UCSD-AML1 (cell line): ENCODE measurements around the gene SLC17A8.

Source experiments
- DNase-seq: peaks from one replicate; lab custom pipeline; 2025; ENCODE audit not compliant: unreplicated experiment; lab: John Stamatoyannopoulos, UW

SLC17A8 gene

DNA sequence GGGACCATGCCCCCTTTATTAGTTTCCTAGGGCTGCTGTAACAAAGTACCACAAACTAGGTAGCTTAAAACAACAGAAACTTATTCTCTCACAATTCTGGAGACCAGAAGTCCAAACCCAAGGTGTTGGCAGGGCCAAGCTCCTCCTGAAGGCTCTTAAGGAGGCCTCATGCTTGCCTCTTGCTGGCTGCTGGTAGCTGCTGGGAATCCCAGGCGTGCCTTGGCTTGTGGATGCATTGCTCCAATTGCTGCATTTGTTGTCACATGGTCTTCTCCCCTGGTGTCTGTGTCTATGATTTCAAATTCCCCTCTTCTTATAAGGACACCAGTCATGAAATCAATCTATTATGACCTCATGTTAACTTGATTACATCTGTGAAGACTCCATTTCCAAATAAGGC is 11.2 kb downstream of the SLC17A8 start:
- DNase-seq, result no peak

DNA sequence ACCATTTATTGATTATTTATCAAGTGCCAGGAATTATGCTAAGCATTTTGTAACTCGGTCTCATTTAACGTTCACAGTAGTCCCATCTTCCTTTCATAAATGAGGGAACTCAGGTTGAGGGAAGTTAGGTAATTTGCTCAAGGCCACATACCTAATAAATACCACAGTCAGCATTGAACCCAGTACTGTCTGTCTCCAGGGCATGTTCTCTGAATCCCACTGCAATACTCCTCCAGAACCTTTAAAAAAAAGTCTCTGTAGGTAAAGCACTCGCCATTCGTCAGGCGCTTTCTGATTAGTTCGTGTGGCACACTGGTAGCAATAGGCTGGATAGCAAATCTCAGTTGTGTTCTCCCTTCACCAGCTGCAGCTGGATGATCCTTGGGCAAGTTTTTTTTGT is 14.3 kb downstream of the SLC17A8 start:
- DNase-seq, result no peak

DNA sequence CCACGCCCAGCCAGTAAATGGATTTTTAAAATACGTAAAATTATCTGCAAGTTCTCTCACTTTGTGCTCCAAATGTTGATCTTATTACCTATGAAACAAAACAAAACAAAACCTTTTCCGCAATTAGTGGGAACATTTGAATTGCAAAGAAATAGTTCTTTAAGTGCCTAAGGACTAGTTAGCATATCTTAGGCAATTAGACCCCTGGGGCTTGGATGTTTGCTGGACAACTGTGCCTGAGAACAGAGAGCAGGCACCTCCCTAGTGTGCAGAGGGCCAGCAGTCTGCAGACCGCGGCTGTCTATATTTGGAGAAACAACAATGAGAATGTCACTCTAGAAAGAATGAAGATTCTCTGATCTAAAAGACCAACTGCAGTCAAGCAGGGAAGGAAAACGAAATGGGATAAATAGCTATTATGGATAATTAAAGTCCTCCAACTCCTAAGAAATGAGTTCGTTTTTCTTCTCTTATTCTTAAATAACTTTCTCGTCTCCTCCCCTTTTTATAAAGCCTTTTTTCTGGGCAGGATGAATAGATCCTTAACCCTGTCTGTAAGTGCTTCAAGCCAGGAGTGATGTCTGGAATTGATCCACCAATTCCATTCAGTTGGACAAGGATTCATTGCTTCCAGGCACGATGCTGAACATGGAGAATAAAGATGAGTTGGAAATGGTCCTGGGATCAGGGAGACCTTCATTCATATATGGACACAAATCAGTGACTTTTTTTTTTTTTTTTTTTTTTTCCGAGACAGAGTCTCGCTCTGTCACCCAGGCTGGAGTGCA is 16.2 kb downstream of the SLC17A8 start:
- DNase-seq, result no peak

DNA sequence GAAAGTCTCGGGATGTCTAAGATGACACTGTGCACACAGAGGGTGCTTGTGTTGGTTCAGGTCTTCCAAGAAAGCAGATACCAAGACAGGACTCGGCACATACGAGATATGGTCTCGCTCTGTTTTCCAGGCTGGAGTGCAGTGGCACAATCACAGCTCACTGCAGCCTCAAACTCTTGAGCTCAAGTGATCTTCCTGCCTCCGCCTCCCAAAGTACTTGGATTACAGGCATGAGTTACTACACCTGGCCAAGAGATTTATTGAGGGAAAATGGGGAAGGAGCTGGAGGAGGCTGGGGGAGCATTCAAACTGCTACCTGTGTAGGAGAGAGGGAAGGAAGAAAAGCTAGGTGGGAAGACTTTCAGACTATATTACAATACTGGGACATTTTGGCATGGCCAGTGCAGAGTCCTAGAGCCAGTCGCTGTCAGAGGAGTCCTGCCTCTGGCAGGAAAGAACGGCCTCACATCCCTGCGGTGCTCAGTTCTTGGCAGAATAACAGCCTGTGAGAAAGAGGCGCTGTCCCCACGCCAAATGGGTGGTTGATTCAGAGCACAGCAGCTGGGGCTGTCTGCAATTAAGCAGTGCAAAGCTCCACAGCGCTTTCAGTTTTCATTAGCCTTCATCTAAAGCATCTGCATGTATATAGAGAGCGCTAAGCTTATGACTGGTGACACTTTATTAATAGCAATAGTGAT is 18.3 kb downstream of the SLC17A8 start:
- no peak for DNase-seq

DNA sequence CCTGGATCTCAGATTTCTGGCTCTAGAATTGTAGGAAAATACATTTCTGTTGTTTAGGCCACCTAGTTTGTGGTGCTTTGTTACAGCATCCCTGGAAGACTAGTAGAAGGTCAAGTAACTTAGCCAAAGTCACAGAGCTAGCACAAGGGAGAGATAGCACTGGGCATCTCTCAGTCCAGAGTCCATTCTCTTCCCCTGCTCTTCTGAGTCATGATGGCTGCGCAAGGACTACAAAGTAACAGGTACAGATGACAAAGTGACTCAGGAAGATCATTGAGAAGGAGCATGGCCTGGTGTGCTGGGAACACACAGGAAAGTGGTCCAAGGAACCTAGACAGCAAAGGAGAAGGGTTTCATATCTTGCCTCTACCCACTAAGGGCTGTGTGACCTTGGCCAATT is 19.3 kb downstream of the SLC17A8 start:
- DNase-seq, result no peak

DNA sequence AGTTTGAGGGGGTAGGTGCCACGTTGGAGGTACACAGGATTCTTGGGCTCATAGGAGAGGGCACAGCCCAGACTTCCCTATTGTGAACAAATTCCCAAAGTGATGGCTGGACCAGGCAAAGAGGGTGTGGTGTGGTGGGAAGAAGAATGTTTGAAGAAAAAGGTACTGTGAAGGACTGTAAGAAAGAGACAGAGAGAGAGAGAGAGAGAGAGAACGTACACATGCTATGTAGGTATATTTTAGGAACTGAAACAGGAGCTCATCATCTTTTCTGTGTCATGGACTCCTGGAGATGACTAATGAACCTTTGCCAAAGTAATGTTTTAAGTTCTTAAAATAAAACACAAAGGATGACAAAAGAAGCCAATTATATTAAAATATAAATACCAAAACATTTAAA is 24.5 kb downstream of the SLC17A8 start:
- no peak for DNase-seq

DNA sequence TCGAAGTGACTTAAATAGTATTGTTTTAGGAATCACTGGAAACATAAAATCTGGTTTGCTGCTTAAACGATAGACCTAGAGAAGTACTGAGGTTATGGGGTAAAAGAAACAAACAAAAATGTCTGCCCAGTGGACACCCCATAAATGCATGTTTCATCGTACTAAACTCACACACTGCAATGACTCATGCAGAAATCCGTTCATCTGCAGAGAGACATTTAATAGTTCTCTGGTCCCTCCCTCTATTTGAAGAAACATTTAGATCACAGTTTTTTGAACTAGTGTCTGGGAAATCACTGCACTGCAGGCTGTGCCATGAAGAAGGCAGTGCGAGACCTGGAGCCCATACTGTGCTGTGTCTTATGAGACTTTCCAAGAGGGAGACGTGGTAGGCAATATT is 25.5 kb downstream of the SLC17A8 start:
- no peak for DNase-seq

DNA sequence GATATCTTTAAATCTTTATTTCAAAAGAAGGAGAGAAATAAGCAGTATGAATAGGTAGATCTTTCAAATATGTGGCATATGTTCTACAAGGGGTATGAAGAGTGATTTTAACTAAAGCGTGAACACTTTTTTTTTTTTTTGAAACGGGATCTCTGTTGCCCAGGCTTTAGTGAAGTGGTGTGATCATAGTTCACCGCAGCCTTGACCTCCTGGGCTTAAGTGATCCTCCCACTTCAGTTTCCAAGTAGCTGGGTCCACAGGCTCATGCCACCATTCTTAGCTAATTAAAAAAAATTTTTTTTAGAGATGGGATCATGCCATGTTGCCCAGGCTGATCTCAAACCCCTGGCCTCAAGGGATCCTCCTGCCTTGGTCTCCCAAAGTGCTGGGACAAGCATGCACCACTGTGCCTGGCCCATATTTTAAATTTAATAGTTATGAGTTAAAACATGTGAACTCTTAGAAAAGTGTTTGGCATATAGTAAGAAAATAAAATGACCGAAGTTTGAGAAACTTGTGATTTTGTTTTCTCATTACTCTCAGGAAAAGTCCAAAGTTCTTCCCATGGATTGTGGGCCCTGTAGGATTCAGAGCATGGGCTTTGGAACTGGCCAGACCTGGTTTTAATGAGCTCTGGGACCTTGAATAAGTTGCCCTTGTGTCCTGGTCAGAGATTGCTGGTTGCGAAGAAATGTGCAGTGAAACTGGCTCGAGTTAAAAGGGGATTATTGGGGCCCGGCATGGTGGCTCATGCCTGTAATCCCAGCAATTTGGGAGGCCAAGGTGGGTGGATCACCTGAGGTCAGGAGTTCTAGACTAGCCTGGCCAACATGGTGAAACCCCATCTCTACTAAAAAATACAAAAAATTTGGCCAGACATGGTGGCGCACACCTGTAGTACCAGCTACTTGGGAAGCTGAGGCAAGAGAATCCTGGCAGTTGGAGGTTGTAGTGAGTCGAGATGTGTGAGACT is 27.0 kb downstream of the SLC17A8 start:
- DNase-seq, result no peak

DNA sequence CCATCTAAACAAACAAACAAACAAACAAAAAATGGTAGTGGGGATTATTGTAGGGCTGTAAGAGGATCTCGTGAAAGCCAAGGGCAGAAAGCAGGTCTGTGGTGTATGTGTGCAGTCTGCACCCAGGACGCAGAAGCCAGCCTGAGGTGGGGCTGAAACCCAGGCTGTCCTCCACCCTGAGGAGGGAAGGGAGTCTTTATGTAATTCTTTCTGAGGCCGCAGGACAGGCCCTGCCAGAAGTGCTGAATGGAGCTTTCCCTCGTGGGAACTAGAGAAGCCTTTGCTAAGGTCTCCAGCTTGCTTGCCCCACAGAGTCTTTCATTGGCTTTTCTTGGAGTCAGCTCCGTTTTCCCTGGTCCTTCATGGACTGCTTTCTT is 27.7 kb downstream of the SLC17A8 start:
- no peak for DNase-seq

DNA sequence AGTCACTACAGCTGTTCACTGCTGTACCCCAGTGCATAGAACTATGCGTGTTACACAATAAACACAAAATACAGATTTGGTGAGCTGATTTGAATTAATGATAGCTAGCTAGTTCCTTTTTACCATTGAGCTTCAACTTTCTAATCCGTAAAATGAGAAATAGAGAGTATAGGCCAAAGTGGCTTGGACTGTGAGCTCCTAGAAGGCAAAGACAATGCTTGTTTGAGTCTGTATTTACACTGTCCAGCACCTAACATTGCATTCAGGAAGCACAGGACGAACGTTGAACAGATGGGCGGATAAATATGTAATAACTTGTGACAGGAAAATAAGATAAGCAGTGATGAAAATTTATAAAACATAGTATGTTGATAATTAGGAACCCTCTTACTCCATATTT is 31.5 kb downstream of the SLC17A8 start:
- no peak for DNase-seq

DNA sequence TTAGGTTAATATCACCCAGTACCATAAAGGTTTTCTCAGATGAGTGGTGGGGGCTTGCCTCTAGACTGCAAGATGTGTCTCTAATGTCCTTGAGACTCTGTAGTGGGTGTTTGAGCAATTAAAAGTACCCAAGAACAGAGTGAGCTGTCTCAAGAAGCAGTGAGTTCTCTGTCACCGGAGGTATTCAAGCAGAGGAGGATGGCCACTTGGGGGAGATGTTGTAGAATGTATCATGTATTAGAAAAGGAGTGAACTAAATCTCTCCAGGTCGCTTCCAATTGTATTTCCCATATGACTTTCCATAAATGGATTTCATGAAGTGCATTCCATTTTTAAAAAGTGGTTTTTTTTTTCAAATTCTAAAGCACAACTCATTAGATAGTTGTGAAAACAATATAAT is 35.0 kb downstream of the SLC17A8 start:
- no peak for DNase-seq

DNA sequence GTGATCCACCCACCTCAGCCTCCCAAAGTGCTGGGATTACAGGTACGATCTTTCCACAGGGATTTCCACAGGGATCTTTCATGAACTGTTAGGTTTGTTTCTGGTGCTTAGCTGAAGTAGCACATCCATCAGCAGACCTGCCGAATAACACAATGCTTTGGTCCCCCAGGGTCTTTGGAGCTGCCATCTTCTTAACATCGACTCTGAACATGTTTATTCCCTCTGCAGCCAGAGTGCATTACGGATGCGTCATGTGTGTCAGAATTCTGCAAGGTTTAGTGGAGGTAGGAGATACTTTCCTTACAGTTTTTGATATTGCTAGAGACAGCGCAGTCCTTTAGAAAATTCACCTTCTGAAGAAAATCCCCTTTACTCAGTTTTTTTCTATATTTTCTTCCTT is 36.3 kb downstream of the SLC17A8 start:
- DNase-seq, result no peak

DNA sequence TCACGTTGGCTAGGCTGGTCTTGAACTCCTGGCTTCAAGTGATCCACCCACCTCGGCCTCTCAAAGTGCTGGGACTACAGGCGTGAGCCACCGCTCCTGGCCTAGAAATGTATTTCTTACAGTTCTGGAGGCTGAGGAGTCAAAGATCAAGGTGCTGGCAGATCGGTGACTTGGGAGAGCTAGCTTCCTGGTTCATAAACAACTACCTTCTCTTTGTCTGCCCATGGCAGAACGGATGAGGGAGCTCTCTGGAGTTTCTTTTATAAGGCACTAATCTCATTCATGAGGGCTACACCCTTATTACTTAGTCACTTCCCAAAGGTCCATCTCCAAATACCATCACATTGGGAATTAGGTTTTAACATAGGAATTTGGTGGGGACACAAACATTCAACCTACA is 38.9 kb downstream of the SLC17A8 start:
- DNase-seq, result no peak

DNA sequence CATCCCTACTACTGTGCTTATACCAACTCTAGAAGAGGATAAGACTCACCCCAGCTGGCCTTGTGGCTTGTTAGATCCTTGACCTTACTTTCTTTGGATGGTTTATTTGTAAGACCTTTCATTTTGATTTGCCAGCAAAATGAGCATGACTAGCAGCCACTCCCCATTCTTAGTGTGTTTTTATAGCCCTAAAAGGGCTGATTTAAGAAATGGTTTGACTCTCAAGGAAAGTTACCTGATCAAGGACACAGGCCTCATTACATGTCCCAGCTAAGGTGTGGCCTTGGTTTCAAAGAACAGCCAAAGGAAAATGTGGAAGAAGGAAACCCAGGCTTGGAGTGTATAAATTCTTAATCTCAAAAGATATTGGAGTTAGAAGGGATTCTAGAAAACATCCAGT is 41.4 kb downstream of the SLC17A8 start:
- DNase-seq, result no peak

DNA sequence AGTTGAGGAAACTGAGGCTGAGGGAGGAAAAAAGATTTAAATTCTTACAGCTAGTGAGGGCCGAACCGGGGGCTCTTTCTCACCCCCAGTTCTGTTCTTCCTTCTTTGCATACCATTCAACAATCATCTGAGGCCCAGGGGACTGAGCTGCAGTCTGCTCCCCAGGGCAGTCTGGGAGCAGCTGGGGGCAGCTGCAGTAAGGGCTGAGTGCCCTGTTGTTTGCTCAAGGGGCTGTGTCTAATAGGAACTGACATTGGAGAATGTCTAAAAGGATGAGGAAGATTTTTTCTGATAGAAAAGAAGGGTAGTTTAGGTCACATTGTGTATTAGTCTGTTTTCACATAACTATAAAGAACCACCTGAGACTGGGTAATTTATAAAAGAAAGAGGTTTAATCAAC is 42.2 kb downstream of the SLC17A8 start:
- DNase-seq, result no peak

DNA sequence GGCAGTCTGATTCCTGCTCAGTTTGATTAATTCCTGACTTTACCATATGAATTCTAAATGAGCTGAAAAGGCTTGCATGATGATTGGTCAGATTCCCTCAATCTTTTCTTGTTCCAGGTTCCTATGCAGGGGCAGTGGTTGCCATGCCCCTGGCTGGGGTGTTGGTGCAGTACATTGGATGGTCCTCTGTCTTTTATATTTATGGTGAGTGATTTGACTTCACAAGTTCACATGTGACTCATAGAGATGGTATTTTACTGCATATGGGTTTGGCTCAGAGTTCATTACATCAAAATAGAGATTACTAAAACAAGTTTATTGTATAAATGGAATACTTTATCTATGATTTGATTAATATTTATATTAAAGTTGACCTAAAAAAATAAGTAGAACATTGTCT is 44.8 kb downstream of the SLC17A8 start:
- DNase-seq, result no peak

DNA sequence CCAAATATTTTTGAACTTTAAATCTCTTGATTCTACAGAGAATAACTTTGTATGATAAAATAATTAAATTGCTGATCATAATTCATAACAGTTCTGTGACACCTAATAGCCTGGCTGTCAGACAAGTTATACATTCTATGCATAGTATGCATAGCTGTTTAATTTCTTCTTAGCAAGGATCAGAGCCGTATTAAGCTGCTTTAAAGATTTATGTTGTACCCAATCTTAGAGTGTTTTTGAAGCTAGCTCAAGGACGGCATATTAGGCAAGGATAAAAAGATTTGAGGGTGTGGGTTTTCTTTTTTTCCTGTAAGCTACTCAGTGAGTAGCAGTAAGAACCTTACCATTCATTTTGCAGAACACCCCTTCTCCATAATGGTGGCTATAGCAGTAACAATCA is 45.9 kb downstream of the SLC17A8 start:
- no peak for DNase-seq

DNA sequence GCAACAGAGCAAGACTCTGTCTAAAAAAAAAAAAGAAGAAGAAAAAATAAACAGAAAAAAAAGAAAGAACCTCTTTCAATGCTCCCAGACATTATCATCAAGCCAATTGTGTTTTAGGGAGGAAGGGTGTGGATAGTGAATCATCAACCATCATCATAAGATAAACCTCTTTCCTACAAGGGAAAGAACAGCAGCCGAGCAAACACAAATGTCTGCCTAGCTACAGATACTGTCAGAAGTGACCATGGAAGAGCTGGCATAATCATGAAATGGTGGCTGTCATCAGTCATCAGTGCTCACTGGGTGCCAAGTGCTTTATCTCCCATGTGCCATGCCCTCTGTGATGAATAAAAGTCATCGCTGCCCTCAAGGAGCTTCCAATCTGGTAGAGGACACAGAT is 46.6 kb downstream of the SLC17A8 start:
- no peak for DNase-seq

DNA sequence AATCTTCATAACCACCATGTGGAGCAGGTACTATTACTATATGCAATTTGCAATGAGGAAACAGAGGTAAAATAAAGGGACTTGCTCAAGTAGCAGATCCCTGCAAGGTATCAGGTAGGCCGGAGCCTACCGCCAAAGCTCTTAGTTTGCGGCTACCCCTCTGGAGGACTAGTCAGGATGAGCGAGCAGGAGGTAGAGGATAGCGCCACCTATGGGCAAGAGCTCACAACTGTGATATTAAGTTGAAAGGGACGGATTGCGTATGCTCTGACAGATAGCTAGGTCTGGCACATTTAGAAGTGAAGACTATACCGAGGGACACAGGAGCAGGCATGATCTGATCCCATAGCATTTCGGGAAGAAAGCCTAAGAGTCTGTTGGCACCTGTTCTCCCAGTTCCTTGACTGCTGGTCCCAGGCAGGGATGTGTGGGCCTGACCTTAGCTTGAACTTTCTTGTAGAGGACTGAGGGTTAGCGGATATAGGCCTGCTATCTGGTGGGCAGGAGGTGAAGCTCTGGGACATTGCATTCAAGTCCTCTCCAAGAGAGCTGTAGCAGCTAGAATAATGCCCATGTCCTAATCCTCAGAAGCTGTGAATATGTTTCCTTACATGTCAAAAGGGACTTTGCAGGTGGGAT is 48.0 kb downstream of the SLC17A8 start:
- DNase-seq, result peak; percentile 31

DNA sequence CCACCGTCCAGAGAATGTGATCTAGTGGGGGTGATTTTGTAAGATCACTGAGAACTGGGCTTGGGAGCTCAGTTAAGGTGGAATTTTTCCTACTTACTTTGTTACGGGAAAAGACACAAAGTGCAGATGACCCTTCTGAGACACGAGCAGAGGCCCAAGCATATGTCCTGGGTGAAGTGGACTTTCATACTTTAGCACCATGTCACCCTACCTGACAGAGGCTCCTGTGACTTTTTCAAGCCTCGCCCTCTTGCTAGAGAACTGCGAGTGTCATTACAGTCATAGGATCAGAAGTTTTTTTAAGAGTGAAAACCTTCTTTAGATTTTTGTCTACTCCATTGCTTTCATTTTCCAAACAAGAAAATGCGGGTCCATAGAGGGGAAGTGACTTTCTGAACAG is 56.1 kb downstream of the SLC17A8 start:
- DNase-seq, result no peak

DNA sequence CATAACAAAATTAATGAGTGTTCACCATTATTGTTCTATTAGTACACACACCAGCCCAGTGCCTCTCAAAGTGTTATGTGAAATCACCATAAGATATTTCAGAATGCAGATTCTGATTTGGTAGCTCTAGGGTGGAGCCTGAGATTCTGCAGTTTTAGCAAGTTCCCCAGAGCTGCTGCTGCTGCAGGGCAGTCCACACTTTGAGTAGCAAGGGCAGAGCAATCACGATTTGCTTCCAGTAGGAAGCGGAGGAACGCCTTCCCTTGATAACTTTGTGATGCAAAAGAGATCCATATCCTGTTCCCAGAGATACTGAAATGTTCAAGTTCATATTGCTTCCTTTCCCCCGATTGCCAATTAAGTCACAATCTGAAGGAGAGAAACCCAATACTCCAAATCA is 57.9 kb downstream of the SLC17A8 start:
- no peak for DNase-seq
